Measurements from ENCODE around the gene CGRRF1. TPM values are rescaled to one million over a fixed set of nuclear protein-coding genes. Genes with fewer than 3 reads are reported as not detected.
A peak's percentile ranks its signal among the peaks of the same experiment; 100 is the strongest.

CGRRF1 gene, protein sequence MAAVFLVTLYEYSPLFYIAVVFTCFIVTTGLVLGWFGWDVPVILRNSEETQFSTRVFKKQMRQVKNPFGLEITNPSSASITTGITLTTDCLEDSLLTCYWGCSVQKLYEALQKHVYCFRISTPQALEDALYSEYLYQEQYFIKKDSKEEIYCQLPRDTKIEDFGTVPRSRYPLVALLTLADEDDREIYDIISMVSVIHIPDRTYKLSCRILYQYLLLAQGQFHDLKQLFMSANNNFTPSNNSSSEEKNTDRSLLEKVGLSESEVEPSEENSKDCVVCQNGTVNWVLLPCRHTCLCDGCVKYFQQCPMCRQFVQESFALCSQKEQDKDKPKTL
- 10 to 100 TPM; 16.1 to 17.3 TPM for total RNA-seq
- 10 to 100 TPM; 11.2 to 21.5 TPM for polyA plus RNA-seq
- long read RNA-seq, donor 1, transcript CGRRF1-201 (6 exons, 2,057 nt), result major isoform, 7 of 9 reads
- long read RNA-seq, donor 1, partial matches to known transcripts, result 0 of 9 reads
- long read RNA-seq, donor 1, other reads (novel, unspliced or antisense), result 0 of 9 reads
- long read RNA-seq, donor 2, transcript CGRRF1-201 (6 exons, 2,057 nt), result major isoform, 10 of 10 reads
- long read RNA-seq, donor 2, partial matches to known transcripts, result 0 of 10 reads
- long read RNA-seq, donor 2, other reads (novel, unspliced or antisense), result 0 of 10 reads
- long read RNA-seq, donor 3, transcript CGRRF1-201 (6 exons, 2,057 nt), result major isoform, 6 of 6 reads
- long read RNA-seq, donor 3, partial matches to known transcripts, result 0 of 6 reads
- long read RNA-seq, donor 3, other reads (novel, unspliced or antisense), result 0 of 6 reads
- long read RNA-seq, donor 4, partial matches to known transcripts, result 0 of 3 reads
- long read RNA-seq, donor 4, other reads (novel, unspliced or antisense), result 0 of 3 reads
- long read RNA-seq, donor 5, transcript CGRRF1-201 (6 exons, 2,057 nt), result major isoform, 9 of 12 reads
- long read RNA-seq, donor 5, partial matches to known transcripts, result 0 of 12 reads
- long read RNA-seq, donor 5, other reads (novel, unspliced or antisense), result 0 of 12 reads

DNA sequence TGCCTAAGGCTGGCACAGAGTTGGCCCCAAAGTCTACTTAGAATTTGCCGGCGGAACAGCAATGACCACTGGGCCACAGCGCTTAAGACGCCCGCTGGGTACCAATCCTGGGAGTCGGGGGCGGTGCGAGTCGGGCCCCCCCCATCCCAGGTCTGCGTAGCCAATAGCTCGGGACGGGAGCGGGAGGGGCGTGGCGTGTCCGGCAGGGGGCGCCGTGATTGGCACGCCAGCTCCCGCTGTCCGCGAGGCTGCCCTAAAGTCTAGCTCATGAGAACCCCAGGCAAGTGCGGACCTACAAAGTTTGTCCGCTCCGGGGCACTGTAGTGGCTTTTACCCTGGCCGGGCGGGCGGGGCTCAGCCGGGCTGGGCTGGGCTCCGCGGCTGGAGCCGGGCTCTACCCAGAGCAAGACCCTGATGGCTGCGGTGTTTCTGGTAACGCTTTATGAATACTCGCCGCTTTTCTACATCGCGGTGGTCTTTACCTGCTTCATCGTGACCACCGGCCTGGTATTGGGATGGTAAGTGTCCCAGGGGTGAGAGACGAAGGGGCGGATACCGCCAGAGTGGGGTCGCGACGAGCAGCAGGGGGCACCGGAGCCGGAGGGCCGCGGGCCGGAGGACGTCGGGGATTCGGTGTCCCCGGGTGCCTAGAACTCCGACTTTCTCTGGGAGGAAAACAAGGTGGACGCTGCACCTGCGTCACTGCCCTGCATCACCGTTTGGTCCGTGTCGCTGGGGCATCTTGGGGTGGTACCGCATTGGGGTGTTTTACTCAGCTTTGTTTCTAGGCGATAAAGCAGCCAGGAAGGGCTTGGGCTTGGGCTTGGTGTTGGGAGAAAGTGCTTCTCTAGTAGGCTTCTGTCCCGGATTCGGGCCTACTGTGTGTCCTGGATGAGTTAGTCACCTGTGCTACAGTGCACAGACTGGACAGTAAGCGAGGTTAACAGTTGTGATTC lies at the start of gene CGRRF1:
Gene CGRRF1 (plus strand): TSS at position 361 of the 956 bp plus-strand sequence. CDS start 54 bp downstream, at position 415.
- TF ChIP-seq, protein P1, sequence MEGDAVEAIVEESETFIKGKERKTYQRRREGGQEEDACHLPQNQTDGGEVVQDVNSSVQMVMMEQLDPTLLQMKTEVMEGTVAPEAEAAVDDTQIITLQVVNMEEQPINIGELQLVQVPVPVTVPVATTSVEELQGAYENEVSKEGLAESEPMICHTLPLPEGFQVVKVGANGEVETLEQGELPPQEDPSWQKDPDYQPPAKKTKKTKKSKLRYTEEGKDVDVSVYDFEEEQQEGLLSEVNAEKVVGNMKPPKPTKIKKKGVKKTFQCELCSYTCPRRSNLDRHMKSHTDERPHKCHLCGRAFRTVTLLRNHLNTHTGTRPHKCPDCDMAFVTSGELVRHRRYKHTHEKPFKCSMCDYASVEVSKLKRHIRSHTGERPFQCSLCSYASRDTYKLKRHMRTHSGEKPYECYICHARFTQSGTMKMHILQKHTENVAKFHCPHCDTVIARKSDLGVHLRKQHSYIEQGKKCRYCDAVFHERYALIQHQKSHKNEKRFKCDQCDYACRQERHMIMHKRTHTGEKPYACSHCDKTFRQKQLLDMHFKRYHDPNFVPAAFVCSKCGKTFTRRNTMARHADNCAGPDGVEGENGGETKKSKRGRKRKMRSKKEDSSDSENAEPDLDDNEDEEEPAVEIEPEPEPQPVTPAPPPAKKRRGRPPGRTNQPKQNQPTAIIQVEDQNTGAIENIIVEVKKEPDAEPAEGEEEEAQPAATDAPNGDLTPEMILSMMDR (IDR thresholded peaks at IDR 0.05; ENCODE audit: control extremely low read depth, extremely low read depth), result peak; percentile 54
- Histone ChIP-seq H3K36me3 (ENCODE audit: control insufficient read depth in 4 of 4, insufficient read depth in 4 of 4, low read length in 4 of 4) (peaks cover 0 to 7% (median under 1%) of the 10 kb centered on the region in 4 donors), H3K9me3 (ENCODE audit: control insufficient read depth in 4 of 4, insufficient read depth in 3 of 4, low read length in 3 of 4) (no peaks in the 10 kb centered on the region), H3K27ac (ENCODE audit: low read depth in 1 of 2, low read length in 1 of 2) (peak within 1 kb of the TSS; percentile 67 to 85), H3K27me3 (ENCODE audit: control insufficient read depth in 3 of 3, insufficient read depth in 3 of 3, low read length in 2 of 3) (no peaks in the 10 kb centered on the region), H3K4me1 (ENCODE audit: control insufficient read depth in 5 of 5, insufficient read depth in 5 of 5, low read length in 5 of 5) (peaks cover 0 to 25% (median 2%) of the 10 kb centered on the region in 5 donors), H3K9ac (ENCODE audit: insufficient read depth in 1 of 2, low read length in 2 of 2) (peak within 1 kb of the TSS; percentile 83 to 95), H3K4me3 (peak within 1 kb of the TSS; percentile 92)
- peak; percentile 99 for DNase-seq
- 0% methylated on average over 66 of the region's 66 CpGs for WGBS, 2 donors
- ATAC-seq (ENCODE audit: insufficient read depth, low FRiP score), result peak; percentile 100

DNA sequence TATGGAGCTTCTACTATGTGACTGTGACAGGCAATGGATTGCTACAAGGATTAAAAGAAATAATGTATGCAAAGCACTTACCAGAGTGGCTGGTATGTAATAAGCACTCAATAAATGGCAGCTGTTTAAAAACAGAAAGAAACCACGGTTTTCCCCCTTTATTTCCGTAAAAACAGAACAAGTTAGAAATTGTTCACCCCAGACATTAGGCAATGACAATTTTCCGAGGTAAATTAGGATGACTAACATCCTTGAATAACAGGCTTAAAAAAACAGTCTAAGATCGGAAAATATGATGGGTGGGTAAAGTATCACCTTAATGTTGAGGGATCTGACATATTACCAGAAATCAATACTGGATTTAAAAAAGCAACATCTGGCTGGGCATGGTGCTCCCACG lies 47.7 kb upstream of the CGRRF1 start:
- H3K27me3 ChIP-seq (ENCODE audit: control insufficient read depth in 3 of 3, insufficient read depth in 3 of 3, low read length in 2 of 3), result no peaks in the 10 kb centered on the region
- 72 to 73% methylated on average over 5 of the region's 5 CpGs for WGBS, 2 donors
- TF ChIP-seq, protein P1 (IDR thresholded peaks at IDR 0.05; ENCODE audit: control extremely low read depth, extremely low read depth), result no peak
- no peak overlapping the region for H3K4me3 ChIP-seq
- H3K36me3 ChIP-seq (ENCODE audit: control insufficient read depth in 4 of 4, insufficient read depth in 4 of 4, low read length in 4 of 4), result no peaks in the 10 kb centered on the region
- no peak for DNase-seq
- H3K9me3 ChIP-seq (ENCODE audit: control insufficient read depth in 4 of 4, insufficient read depth in 3 of 4, low read length in 3 of 4), result peaks cover 0 to 2% (median 0%) of the 10 kb centered on the region in 4 donors
- no peak overlapping the region for H3K9ac ChIP-seq (ENCODE audit: insufficient read depth in 1 of 2, low read length in 2 of 2)
- no peak for ATAC-seq (ENCODE audit: insufficient read depth, low FRiP score)
- no peak overlapping the region for H3K27ac ChIP-seq (ENCODE audit: low read depth in 1 of 2, low read length in 1 of 2)
- no peaks in the 10 kb centered on the region for H3K4me1 ChIP-seq (ENCODE audit: control insufficient read depth in 5 of 5, insufficient read depth in 5 of 5, low read length in 5 of 5)

DNA sequence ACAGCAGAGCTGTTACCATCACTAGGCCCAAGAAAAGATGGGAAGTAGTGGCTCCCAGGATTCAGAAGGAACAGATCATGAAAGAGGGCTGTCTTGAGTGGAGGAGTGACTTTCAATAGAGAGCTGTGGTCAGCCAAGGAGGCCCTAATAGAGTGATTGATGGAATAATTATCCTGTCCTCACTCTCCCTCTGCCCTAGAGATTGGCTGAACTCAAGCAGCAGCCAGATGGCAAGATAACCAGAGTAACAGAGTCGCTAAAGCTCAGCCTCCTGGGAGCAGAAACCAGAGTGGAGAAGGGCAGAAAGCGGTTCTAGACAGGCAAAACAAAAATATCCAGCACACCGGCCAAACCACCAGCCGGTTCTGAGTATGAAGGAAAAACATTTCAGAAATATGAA lies 44.1 kb upstream of the CGRRF1 start:
- Histone ChIP-seq H3K36me3 (ENCODE audit: control insufficient read depth in 4 of 4, insufficient read depth in 4 of 4, low read length in 4 of 4) (no peaks in the 10 kb centered on the region), H3K4me1 (ENCODE audit: control insufficient read depth in 5 of 5, insufficient read depth in 5 of 5, low read length in 5 of 5) (no peaks in the 10 kb centered on the region), H3K27ac (ENCODE audit: low read depth in 1 of 2, low read length in 1 of 2) (no peak overlapping the region), H3K9me3 (ENCODE audit: control insufficient read depth in 4 of 4, insufficient read depth in 3 of 4, low read length in 3 of 4) (no peaks in the 10 kb centered on the region), H3K4me3 (no peak overlapping the region), H3K27me3 (ENCODE audit: control insufficient read depth in 3 of 3, insufficient read depth in 3 of 3, low read length in 2 of 3) (no peaks in the 10 kb centered on the region), H3K9ac (ENCODE audit: insufficient read depth in 1 of 2, low read length in 2 of 2) (no peak overlapping the region)
- TF ChIP-seq, protein P1 (IDR thresholded peaks at IDR 0.05; ENCODE audit: control extremely low read depth, extremely low read depth), result no peak
- 80 to 86% methylated on average over 4 of the region's 4 CpGs for WGBS, 2 donors
- DNase-seq (no peak), ATAC-seq (ENCODE audit: insufficient read depth, low FRiP score) (no peak)

Data from lung (tissue), 16 donors.